GM21515 (cell line): ENCODE measurements around the gene UST.
"Not testable (repeated sequence)": the region's sequence is repeated elsewhere in the genome, so short reads cannot be mapped to it uniquely, and the experiment has no call there.

ENCODE experiments used
- ATAC-seq: cut with Tn5 transposase; IDR thresholded peaks from one replicate; pipeline ENCODE4 v1.9.1; 2021; ENCODE audit not compliant: unreplicated experiment

Gene UST

DNA sequence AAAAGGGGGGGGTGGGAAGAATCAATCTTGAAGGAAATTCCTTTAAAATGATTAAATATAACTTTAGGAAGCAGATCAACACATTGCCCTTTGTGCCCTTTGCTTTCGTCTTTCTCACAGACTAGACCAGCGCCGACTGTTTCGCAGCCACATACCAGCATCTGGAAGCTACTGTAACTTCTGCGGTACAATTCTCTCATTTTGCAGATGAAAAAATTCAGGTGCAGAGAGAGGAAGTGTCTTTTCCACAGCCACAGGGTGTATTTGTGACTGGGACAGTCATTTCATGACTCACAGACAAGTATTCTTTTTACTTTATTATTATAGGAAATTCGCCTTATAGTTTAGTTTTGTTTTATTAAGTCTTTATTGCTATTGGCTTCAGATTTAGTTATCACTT, 84.2 kb downstream of the UST start:
- peak; percentile 52 for ATAC-seq

DNA sequence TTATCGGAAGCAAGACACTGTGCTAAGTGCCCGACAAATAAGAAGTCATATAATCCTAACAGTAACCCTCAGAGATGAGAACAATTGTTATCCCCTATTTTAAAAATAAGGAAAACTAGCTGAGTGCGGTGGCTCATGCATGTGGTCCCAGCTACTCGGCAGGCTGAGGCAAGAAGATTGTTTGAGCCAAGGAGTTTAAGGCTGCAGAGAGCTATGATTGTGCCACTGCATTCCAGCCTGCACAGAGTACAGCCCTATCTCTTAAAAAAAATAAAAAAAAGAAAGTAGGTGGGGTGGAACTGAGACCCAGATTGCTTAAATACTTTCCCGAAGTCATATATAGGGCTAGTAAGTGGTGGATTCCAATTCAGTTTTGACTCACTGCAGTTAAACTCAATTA, 84.7 kb downstream of the UST start:
- no peak for ATAC-seq

DNA sequence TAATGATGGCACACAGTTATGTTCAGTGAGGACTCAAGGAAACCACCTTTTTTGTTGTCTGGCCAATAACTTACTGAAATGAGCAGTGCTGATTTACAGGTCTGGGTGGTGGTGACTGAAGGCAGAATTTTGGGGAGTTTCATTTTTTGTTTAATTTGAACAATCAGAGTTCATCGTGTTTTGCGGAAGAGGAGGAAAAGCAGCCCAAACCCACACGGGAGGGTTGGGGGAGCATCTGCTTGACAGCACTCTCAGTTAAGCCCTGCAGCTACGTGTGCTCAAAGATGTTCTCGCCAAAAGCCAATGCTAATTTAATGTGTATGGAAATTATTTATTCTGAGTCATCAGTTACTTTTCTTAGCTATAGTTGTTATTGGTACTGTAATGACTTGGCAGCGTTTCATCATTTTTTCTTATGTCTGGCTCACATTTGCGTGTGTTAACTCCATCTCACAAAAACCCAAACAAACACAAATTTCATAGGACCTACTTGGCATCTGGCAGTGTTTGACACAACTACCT, 89.2 kb downstream of the UST start:
- no peak for ATAC-seq

DNA sequence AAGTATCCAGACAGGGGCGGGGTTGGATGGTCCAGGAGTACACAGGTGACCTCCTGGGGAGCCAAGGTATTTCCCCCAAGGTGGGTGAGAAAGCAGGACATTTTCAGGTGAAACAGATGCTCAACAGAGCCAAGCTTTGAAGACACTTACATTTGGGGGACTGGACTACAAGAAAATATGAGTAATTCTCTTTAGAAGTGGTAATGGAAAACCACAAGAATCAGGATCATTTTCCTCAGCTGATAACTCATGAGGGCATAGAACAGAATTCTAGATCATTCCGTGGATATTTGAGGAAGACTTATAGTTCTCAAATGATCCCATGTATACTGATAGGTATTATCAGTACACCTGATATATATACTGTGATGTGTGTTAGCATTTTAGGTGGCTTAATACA, 89.9 kb downstream of the UST start:
- ATAC-seq = no peak

DNA sequence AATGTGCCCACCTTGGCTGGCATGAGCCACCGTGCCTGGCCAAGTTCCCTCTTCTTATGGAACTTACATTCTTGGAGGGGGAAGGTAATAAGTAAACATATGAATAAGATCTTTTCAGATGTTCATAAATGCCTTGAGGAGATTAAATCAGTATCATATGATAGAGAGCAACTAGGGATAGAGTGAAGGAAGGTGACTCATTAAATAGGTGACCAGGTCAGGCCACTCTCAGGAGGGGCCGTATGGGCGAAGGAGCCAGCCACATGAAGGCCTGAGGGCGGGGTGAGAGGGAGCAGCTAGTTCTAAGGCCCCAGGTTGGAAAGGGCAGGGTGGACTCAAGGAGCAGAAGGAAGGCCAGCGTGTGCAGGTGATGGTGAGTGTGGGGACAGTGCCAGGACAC, 91.1 kb downstream of the UST start:
- ATAC-seq = no peak

DNA sequence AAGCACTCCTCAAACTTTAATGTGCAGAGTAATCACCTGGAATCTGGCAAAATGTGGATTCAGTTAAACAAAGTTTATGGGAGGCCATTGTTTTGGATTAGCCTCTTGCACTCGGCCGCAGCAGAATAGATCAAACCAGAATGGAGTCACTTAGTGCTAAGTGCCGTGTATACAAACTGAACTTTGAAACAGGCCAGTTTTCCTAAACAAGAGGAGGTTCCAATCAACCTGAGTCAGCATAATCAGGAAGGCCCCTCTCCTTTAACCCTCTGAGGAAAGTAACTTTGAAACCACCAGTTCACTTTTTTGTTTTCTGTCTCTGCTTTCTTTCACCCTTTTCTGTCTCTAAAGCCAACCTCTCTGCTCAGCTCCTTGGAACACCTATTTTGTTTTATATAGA, 92.2 kb downstream of the UST start:
- no peak for ATAC-seq

DNA sequence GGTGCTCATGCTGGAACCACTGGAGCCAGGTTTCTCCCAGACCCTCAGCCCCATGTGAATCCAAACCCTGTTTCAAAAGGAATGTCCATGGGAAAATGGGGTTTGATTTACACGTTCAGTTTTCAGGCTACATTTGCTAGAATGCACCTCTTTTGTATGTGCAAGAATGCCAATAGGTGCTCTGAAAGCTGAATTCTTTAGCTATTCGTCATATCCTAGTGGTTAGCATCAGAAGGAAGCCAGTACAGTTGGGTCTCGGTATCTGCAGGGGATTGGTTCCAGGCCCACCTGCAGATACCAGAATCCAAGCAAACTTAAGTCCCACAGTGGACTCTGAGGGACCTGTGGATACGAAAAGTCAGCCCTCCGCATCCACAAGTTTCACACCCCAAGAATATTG, 93.4 kb downstream of the UST start:
- no peak for ATAC-seq

DNA sequence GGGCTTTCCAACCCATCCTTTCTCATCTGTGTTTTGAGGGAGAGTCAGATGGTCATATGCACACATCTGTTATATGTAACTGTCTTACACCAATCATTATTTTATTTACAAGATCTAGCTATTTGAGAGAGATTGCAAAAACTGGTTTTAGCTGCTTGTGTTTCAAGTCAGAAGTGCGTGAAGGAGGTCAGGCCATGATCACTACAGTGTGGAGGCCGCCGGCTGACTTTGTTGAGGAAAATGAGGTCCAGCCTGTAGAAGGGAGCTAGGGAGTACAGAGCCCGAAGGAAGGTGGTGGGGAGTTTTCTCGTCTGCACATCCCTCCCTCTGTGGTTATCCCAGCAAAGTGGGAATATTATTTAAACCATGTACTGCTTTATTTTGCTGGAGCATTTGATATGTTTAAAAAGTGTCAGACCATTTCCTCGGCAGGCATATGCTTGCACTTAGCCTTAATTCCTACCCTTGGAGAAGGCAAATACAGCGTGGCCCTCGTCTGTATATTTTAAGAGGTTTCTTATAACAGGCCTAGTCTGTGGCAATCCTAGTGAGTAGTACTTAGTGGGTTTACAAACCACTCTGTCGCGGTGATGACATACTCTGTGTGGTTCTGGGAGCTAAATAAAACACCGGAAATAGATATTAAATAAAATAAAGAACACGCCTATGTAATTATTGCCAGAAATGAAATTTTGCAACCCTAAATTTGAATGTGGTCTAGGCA, 95.6 kb downstream of the UST start:
- no peak for ATAC-seq

DNA sequence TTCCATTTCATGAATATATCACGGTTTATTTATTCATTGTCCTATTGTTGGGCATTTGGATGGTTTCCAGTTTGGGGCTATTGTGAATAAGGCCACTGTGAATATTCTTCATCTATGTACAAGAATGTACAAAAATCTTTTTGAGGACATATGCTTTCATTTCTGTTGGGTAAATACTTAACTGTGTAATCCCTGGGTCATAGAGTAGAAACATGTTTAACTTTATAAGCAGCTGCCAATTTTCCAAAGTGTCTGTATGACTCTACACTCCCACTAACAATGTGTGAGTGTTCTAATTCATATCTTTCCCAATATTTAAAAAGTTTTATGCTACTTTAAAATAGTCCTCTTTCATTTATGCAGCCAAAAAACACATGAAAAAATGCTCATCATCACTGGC, 98.6 kb downstream of the UST start:
- no peak for ATAC-seq

DNA sequence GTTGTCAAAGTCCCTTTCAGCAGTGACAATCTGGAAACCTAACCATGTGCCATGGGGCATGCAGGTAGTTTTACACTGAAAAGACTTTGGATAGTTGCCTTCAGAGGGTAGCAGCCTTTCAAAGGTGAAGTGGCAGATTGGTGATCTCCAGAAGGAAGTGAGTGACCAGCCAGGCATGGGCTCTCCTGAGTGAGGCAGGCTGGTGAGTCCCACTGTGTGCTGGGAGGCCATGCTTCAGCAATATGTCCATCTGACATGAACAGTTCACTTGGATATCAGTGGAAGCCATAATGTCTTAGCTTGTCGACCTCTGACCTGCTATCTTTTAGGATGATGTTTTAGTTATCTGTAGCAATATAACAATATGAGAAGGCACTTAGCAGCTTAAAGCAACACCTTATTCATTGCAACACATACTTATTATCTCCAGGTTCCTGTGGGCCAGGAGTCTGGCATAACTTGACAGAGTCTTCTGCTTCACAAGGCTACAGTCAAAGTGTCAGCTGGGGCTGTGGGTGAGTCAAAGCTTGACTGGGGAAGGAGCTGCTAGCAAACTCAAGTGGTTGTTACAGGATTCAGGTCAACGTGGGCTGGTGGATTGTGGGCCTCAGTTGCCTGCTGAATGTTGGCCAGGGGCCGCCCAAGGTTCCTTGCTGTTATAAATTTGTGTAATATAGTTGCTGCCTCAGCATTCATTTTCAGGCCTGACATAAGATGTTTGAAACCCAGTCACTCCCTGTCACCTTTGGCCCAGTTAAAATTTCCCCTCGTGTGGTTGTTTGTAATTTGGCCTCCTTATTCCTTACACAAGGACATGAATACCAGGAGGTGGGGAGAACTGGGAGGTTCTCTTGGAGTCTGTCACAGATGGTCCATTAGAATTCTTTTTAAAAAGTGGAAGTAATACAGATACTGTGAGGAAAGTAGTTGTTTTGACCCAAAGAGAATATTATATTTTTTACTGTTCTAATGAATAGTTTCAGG, 100.2 kb downstream of the UST start:
- ATAC-seq = no peak

DNA sequence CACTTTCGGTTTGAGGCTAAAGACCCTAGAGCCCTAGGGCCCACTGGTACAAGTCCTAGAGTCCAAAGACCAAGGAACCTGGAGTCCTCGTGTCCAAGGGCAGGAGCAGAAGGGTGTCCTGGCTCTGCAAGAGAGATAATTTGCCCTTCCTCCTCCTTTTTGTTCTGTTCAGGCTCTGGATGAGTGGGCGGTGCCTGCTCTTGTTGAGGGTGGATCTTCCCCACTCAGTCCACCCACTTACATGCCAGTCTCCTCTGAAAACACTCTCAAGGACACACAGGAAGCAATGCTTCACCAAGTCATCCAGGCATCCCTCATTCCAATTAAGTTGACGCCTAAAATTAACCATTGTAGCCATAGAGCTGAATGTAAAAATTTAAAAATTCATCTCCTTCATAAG, 102.1 kb downstream of the UST start:
- no peak for ATAC-seq

DNA sequence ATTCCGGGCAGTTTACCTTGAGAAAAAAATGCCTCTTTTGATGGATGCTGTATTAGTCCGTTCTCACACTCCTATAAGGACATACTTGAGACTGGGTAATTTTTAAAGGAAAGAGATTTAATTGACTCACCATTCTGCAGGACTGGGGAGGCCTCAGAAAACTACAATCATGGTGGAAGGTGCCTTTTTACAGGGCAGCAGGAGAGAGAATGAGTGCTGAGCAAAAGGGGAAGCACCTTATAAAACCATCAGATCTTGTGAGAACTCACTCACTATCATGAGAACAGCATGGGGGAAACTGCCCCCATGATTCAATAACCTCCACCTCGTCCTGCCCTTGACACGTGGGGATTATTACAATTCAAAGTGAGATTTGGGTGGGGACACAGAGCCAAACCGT, 102.6 kb downstream of the UST start:
- ATAC-seq = not testable (repeated sequence)

DNA sequence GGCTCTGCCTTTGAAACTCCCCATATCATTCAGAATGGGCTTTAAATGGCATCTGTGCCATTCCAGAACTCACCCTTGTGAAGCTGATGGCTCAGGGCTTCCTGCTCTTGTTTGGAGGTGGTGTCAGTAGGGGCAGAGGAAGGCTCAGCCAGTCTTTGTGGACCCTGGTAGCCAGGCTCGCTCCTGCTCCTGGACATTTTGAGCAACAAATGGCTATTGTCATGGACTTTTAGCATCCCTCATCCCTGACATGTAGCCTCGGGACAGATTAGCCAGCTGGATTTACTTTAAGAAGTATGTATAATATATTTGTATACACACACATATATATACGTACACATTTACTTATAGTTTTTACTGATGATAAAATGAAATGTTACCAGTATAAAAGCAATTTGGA, 104.1 kb downstream of the UST start:
- ATAC-seq = no peak

DNA sequence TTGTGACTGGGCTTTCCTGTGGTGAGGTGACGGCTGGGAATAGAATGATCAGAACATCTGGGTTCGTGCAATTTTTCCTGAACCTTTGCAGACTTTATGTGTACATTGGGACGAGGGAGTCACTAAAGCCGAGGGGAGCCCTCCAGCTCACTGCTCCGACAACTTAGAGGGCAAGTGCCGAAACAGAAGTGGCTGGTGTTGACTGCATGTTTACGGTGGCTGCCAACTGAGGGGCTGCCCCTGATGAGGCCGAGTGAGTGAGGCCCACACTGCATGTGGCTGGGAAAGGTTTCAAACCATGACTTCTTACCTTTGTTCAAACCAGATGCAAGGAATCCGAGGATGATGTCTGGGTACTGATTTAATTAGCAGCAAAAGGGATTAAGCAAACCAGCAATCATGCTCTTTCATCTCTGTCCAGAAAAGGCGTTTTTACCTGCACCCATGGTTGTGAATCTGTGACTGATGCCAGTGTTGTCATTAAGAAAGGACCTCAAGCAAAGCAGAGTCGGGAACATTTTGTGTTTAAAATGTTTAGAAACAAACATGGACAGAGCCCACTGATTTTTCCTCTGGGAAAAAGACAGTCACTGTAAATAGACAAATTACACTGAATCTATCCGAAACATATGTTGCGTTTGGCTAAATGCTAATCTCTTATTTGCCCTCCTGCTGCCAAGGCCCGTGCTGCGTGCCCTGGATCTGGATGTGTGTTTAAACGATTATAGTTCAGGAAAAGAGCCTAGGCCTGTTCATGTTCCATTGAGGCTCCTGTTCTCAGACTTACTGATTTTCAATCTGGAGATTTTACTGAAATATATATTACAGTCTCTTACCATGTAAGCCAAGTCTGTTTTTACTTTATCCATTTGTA, 105.1 kb downstream of the UST start:
- ATAC-seq = no peak

DNA sequence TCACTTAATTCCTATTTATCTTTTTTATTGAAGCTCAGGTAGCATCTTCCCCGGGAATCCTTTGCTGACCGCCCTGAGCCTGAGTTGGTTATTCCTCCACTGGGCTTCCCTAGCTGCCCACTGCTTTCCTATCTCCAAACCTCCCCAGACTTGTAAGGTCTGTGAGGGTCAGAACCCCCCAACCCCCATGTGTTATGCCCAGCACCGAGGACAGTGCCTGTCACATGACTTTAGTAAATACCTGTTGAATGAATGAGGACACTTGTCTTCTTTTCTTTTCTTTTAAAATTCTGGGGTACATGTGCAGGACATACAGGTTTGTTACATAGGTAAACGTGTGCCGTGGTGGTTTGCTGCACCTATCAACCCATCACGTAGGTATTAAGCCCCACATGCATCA, 105.9 kb downstream of the UST start:
- ATAC-seq = no peak

DNA sequence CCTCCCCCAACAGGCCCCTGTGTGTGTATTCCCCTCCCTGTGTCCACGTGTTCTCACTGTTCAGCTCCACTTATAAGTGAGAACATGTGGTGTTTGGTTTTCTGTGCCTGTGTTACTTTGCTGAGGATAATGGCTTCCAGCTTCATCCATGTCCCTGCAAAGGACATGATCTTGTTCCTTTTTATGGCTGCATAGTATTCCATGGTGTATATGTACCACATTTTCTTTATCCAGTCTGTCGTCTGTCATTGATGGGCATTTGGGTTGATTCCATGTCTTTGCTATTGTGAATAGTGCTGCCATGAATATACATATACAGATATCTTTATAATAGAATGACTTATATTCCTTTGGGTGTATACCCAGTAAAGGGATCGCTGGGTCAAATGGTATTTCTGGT, 106.3 kb downstream of the UST start:
- ATAC-seq = not testable (repeated sequence)

DNA sequence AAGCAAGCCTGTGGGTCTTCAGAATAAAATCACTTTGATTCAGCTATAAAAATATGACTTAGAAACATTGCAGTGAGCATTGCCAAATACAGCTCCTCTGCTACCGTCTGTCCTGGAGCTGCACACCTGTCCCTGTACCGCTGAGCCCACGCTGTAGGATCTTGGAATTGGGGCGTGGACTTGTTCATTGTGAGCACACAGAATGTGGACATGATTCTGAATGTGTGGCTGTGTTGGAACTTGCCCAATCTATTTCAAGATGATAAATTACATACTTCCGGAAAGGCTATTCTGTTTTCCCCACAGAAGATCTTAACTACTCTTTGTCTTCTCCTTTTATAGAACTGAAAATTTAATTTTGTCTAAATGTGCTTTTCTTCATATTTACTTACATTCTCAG, 107.3 kb downstream of the UST start:
- ATAC-seq = no peak

DNA sequence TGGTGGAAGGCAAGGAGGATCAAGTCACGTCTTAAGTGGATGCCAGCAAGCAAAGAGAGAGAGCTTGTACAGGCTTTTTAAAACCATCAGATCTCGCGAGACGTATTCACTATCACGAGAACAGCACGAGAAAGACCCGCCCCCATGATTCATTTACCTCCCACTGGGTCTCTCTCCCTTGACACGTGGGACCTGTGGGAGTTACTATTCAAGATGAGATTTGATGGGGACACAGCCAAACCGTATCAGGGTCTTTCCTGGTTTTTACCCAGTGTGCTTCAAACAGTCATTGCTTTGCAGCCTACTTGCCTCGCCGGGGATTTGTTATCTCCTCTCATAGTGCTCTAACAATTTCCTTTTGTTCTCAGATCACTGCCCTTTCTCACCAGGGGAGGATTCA, 108.2 kb downstream of the UST start:
- ATAC-seq = no peak

DNA sequence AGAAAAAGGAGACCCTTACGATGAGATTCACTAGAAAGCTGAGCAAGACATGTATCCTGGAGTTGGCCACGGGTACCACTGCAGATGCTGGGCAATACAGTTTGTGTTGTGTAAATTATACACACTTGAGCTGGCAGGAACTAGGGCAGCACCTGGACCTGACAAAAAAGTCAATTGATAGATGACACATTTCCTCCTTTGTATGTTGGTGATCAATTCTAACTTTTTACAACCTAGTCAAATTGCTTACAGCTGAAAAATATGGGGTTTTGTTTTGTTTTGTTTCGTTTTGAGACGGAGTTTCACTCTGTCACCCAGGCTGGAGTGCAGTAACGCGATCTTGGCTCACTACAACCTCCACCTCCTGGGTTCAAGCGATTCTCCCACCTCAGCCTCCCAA, 108.9 kb downstream of the UST start:
- no peak for ATAC-seq

DNA sequence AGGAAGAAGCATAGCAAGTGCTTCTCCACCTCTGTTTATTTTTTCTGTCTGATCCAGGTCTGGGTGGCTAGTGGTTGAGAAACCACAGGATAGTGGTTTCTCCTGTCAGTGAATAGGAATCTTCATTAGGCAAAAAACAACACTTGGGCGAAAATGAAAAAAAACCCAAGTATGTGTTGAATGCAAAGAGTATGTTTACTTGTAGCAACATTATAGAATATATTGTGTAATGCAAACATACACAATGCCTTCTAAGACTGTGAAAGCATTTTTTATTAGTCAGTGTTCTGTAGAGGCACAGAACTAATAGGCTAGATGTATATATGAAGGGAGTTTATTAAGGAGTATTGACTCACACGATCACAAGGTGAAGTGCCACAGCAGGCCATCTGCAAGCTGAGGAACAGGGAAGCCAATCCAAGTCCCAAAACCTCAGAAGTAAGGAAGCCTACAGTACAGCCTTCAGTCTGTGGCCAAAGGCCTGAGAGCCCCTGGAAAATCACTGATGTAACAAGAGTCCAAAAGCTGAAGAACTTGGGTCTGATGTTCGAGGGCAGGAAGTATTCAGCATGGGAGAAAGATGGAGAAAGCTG, 111.1 kb downstream of the UST start:
- no peak for ATAC-seq

DNA sequence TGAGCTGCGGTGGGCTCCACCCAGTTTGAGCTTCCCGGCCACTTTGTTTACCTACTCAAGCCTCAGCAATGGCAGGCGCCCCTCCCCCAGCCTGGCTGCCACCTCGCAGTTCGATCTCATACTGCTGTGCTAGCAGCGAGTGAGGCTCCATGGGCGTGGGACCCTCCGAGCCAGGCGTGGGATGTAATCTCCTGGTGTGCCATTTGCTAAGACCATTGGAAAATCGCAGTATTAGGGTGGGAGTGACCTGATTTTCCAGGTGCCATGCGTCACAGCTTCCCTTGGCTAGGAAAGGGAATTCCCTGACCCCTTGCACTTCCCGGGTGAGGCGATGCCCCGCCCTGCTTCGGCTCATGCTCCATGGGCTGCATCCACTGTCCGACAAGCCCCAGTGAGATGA, 117.3 kb downstream of the UST start:
- ATAC-seq = not testable (repeated sequence)
